Neutrophil (primary cell): Measurements from ENCODE around the gene P3R3URF.

Source experiments
- H3K27ac ChIP-seq: fragments of 200-600 bp; sonication (generic); 2 replicates; pipeline ENCODE4 v1.5.1; 2016; ENCODE audit warnings: mild to moderate bottlenecking, moderate library complexity
- H3K27me3 ChIP-seq: fragments of 200-600 bp; sonication (generic); 2 replicates; pipeline ENCODE4 v1.6.0; 2016; ENCODE audit warnings: mild to moderate bottlenecking
- H3K36me3 ChIP-seq: fragments of 200-600 bp; sonication (generic); 2 replicates; pipeline ENCODE4 v1.5.1; 2017
- H3K4me1 ChIP-seq, 2 experiments: fragments of 200-600 bp in 1 of 2; sonication (generic) in 1 of 2; 1 replicate in 1 of 2; 2 replicates in 1 of 2; pipeline versions ENCODE4 v1.5.1 to v1.6.1; 2013 to 2016; ENCODE audit warnings: low read depth in 1 of 2, low read length in 1 of 2, mild to moderate bottlenecking in 1 of 2, moderate library complexity in 1 of 2; ENCODE audit not compliant: control insufficient read depth in 1 of 2, insufficient read depth in 1 of 2
- H3K4me3 ChIP-seq, 2 experiments: fragments of 200-600 bp in 1 of 2; sonication (generic) in 1 of 2; 1 replicate in 1 of 2; 2 replicates in 1 of 2; pipeline ENCODE4 v1.5.1; 2013 to 2016; ENCODE audit warnings: low read depth in 1 of 2, low read length in 1 of 2, mild to moderate bottlenecking in 1 of 2, moderate library complexity in 1 of 2
- H3K9me3 ChIP-seq: fragments of 200-600 bp; sonication (generic); 2 replicates; pipeline ENCODE4 v1.5.1; 2016
- CTCF ChIP-seq: fragments of 200-600 bp; sonication (generic); IDR thresholded peaks from 2 replicates; pipeline ENCODE4 v1.5.1; 2016; ENCODE audit warnings: antibody characterized with exemption

Gene P3R3URF

GRCh38 chr1:46219551-46220520, 43.5 kb upstream of the P3R3URF start:
- H3K36me3 ChIP-seq = peaks cover 3% of the 10 kb centered on the region
- TF ChIP-seq CTCF = no peak
- no peak overlapping the region for H3K4me3 ChIP-seq
- no peaks in the 10 kb centered on the region for H3K9me3 ChIP-seq
- no peak overlapping the region for H3K27ac ChIP-seq
- peaks cover 0 to 3% of the 10 kb centered on the region in 2 experiments for H3K4me1 ChIP-seq
- H3K27me3 ChIP-seq = no peaks in the 10 kb centered on the region

GRCh38 chr1:46218443-46218842, 42.2 kb upstream of the P3R3URF start:
- Histone ChIP-seq H3K4me3 (no peak overlapping the region), H3K27ac (no peak overlapping the region), H3K27me3 (no peaks in the 10 kb centered on the region), H3K4me1 (peaks cover 0 to under 1% of the 10 kb centered on the region in 2 experiments), H3K36me3 (peaks cover 3% of the 10 kb centered on the region), H3K9me3 (no peaks in the 10 kb centered on the region)
- no peak for TF ChIP-seq CTCF

GRCh38 chr1:46215504-46215903, 39.2 kb upstream of the P3R3URF start:
- H3K36me3 ChIP-seq = peaks cover 3% of the 10 kb centered on the region
- H3K27ac ChIP-seq = no peak overlapping the region
- no peak for TF ChIP-seq CTCF
- H3K4me3 ChIP-seq = no peak overlapping the region
- no peaks in the 10 kb centered on the region for H3K9me3 ChIP-seq
- H3K27me3 ChIP-seq = no peaks in the 10 kb centered on the region
- H3K4me1 ChIP-seq = no peaks in the 10 kb centered on the region

GRCh38 chr1:46211051-46211450, 34.8 kb upstream of the P3R3URF start:
- Histone ChIP-seq H3K27me3 (no peaks in the 10 kb centered on the region), H3K36me3 (no peaks in the 10 kb centered on the region), H3K4me1 (no peaks in the 10 kb centered on the region), H3K27ac (no peak overlapping the region), H3K4me3 (no peak overlapping the region), H3K9me3 (no peaks in the 10 kb centered on the region)
- no peak for TF ChIP-seq CTCF

- H3K36me3 ChIP-seq = no peaks in the 10 kb centered on the region
- H3K27me3 ChIP-seq = no peaks in the 10 kb centered on the region
- TF ChIP-seq CTCF = no peak
- H3K27ac ChIP-seq = no peak overlapping the region
- H3K9me3 ChIP-seq = no peaks in the 10 kb centered on the region
- no peaks in the 10 kb centered on the region for H3K4me1 ChIP-seq
- no peak overlapping the region for H3K4me3 ChIP-seq
Measured at GRCh38 chr1:46210561-46210960, 34.3 kb upstream of the P3R3URF start.
